ENCODE measurements around the gene NELFA.

GRCh38 chr4:1952719-1953118, 56.1 kb downstream of the NELFA start:
- TF ChIP-seq CREB5 (CRISPR knock-in tag; IDR thresholded peaks at IDR 0.05; ENCODE audit: low read depth) (no peak), TCF4 (CRISPR knock-in tag; IDR thresholded peaks at IDR 0.05; ENCODE audit: borderline replicate concordance) (no peak), TOX (CRISPR knock-in tag; IDR thresholded peaks at IDR 0.05; ENCODE audit: borderline replicate concordance) (no peak)
